GM23338 (cell line): ENCODE results near the gene KIAA1755. TPM values are rescaled to one million over a fixed set of nuclear protein-coding genes. Genes with fewer than 3 reads are reported as not detected.

Experiments used
- ATAC-seq: fragments of 200-7000 bp; cut with Tn5 transposase; 3 replicates; pipeline ENCODE4 v1.9.1; 2020
- DNase-seq: peaks from one replicate; pipeline ENCODE4 v3.0.0-alpha.2; 2015; ENCODE audit warnings: low spot score
- H2AFZ ChIP-seq: fragments of 200-600 bp; sonication (generic); 2 replicates; pipeline ENCODE4 v1.8.0; 2016; ENCODE audit warnings: antibody characterized with exemption, mild to moderate bottlenecking, moderate library complexity
- H3F3A ChIP-seq: fragments of 200-600 bp; sonication (generic); replicated peaks from 2 replicates; pipeline ENCODE4 v1.8.0; 2017; ENCODE audit warnings: antibody characterized with exemption, mixed run types, low read depth
- H3K27ac ChIP-seq: fragments of 200-600 bp; sonication (generic); 2 replicates; pipeline ENCODE4 v1.6.1; 2016; ENCODE audit warnings: low read depth
- H3K27me3 ChIP-seq: fragments of 200-600 bp; sonication (generic); 2 replicates; pipeline ENCODE4 v1.8.0; 2016; ENCODE audit warnings: mild to moderate bottlenecking, mixed run types, moderate library complexity; ENCODE audit not compliant: insufficient read depth
- H3K36me3 ChIP-seq: fragments of 200-600 bp; sonication (generic); 2 replicates; pipeline ENCODE4 v1.8.0; 2016; ENCODE audit warnings: mild to moderate bottlenecking; ENCODE audit not compliant: insufficient read depth
- H3K4me1 ChIP-seq: fragments of 200-600 bp; sonication (generic); 2 replicates; pipeline ENCODE4 v1.8.0; 2016; ENCODE audit warnings: mild to moderate bottlenecking, moderate library complexity; ENCODE audit not compliant: insufficient read depth
- H3K4me2 ChIP-seq: fragments of 200-600 bp; sonication (generic); 2 replicates; pipeline ENCODE4 v1.7.1; 2017; ENCODE audit warnings: mixed run types
- H3K4me3 ChIP-seq: fragments of 200-600 bp; sonication (generic); 2 replicates; pipeline ENCODE4 v1.6.1; 2016; ENCODE audit warnings: mixed run types
- H3K79me2 ChIP-seq: fragments of 200-600 bp; sonication (generic); replicated peaks from 2 replicates; pipeline ENCODE4 v1.8.0; 2017; ENCODE audit warnings: mild to moderate bottlenecking; ENCODE audit not compliant: insufficient read depth
- H3K9me2 ChIP-seq: fragments of 200-600 bp; sonication (generic); 2 replicates; pipeline ENCODE4 v1.8.0; 2017; ENCODE audit not compliant: insufficient read depth
- H4K20me1 ChIP-seq: fragments of 200-600 bp; sonication (generic); replicated peaks from 2 replicates; pipeline ENCODE4 v1.8.0; 2017; ENCODE audit warnings: mild to moderate bottlenecking; ENCODE audit not compliant: insufficient read depth
- H3K27ac Mint-ChIP-seq: 2 replicates; pipeline ENCODE4 v1.8.0; 2020; ENCODE audit warnings: inconsistent platforms, mild to moderate bottlenecking, moderate library complexity, mixed read lengths
- H3K27me3 Mint-ChIP-seq: 3 replicates; pipeline ENCODE4 v1.8.0; 2022; ENCODE audit warnings: low read depth, mild to moderate bottlenecking, moderate library complexity, mixed read lengths, inconsistent platforms; ENCODE audit not compliant: insufficient read depth, poor library complexity
- H3K36me3 Mint-ChIP-seq: 3 replicates; pipeline ENCODE4 v1.8.0; 2021; ENCODE audit warnings: low read depth, mild to moderate bottlenecking, inconsistent platforms, moderate library complexity, mixed read lengths
- H3K4me1 Mint-ChIP-seq: 3 replicates; pipeline ENCODE4 v1.8.0; 2020; ENCODE audit warnings: mild to moderate bottlenecking, inconsistent platforms, mixed read lengths
- H3K4me3 Mint-ChIP-seq: 3 replicates; pipeline ENCODE4 v1.8.0; 2021; ENCODE audit warnings: moderate library complexity, mild to moderate bottlenecking, inconsistent platforms, mixed read lengths
- H3K9me3 Mint-ChIP-seq: 3 replicates; pipeline ENCODE4 v1.8.0; 2020; ENCODE audit warnings: moderate library complexity, mild to moderate bottlenecking, inconsistent platforms, mixed read lengths
- CREB1 ChIP-seq: fragments of 250-450 bp; sonication (Bioruptor Pico); IDR thresholded peaks from 2 replicates; pipeline ENCODE4 v1.5.0; 2020; ENCODE audit warnings: low read depth, mild to moderate bottlenecking, moderate library complexity
- ETS1 ChIP-seq: IDR thresholded peaks from 2 replicates; pipeline ENCODE4 v1.6.1; 2016; ENCODE audit warnings: antibody characterized with exemption
- POLR2AphosphoS5 ChIP-seq: IDR thresholded peaks from 2 replicates; pipeline ENCODE4 v1.6.1; 2016; ENCODE audit warnings: antibody characterized with exemption, low read depth
- polyA plus RNA-seq: library from polyadenylated mRNA; unstranded; fragments of >200 nt; fragmentation: Nextera tagmentation; extraction: Ambion mirVana; gene quantifications from 2 replicates; pipeline ENCODE4 v1.2.1, GENCODE V29; 2016
- total RNA-seq: library from RNA; depleted of rRNA; stranded (reverse); fragments of >200 nt; shearing (Covaris generic); gene quantifications from 2 replicates; pipeline ENCODE4 v1.2.3, GENCODE V29; 2014
- TF ChIP-seq, protein P1 (sequence below), 2 experiments: fragments of 200-600 bp in 1 of 2; sonication (generic) in 1 of 2; conservative IDR thresholded peaks; 2 replicates each; pipeline versions ENCODE4 v1.5.1 to v1.6.1; 2016 to 2017; ENCODE audit warnings: antibody characterized with exemption in 2 of 2, low read depth in 2 of 2, mild to moderate bottlenecking in 2 of 2, moderate library complexity in 1 of 2

Gene KIAA1755
- total and polyA plus RNA-seq, 2 experiments from 2014 or later: 0.28 TPM; not detected in 1

- peaks cover 3% of the 10 kb centered on the region; the same call in 2 of the 3 replicates for H3K4me1 Mint-ChIP-seq
- ATAC-seq (no peak), DNase-seq (no peak)
- TF ChIP-seq POLR2AphosphoS5: no peak
- TF ChIP-seq, protein P1, sequence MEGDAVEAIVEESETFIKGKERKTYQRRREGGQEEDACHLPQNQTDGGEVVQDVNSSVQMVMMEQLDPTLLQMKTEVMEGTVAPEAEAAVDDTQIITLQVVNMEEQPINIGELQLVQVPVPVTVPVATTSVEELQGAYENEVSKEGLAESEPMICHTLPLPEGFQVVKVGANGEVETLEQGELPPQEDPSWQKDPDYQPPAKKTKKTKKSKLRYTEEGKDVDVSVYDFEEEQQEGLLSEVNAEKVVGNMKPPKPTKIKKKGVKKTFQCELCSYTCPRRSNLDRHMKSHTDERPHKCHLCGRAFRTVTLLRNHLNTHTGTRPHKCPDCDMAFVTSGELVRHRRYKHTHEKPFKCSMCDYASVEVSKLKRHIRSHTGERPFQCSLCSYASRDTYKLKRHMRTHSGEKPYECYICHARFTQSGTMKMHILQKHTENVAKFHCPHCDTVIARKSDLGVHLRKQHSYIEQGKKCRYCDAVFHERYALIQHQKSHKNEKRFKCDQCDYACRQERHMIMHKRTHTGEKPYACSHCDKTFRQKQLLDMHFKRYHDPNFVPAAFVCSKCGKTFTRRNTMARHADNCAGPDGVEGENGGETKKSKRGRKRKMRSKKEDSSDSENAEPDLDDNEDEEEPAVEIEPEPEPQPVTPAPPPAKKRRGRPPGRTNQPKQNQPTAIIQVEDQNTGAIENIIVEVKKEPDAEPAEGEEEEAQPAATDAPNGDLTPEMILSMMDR (conservative IDR thresholded peaks at IDR 0.05; ENCODE audit: low read depth in 2 of 2): peak in 1 of 2 experiments; percentile 23; a peak in 1 of 4 replicates
- H3K4me3 Mint-ChIP-seq: no peak overlapping the region
- no peak overlapping the region for H3K4me2 ChIP-seq
- H3K27me3 Mint-ChIP-seq: peaks cover 6% of the 10 kb centered on the region
- no peak overlapping the region for H2AFZ ChIP-seq
- H3F3A ChIP-seq: no peaks in the 10 kb centered on the region
- no peaks in the 10 kb centered on the region for H3K9me2 ChIP-seq
- H3K4me3 ChIP-seq: no peak overlapping the region
- H3K27me3 ChIP-seq: no peaks in the 10 kb centered on the region
- H3K27ac ChIP-seq: no peak overlapping the region
- H3K79me2 ChIP-seq: no peaks in the 10 kb centered on the region
- no peaks in the 10 kb centered on the region for H4K20me1 ChIP-seq
- H3K9me3 Mint-ChIP-seq: no peaks in the 10 kb centered on the region
- no peaks in the 10 kb centered on the region for H3K36me3 ChIP-seq
- H3K27ac Mint-ChIP-seq: no peak overlapping the region
- no peaks in the 10 kb centered on the region for H3K36me3 Mint-ChIP-seq
- no peaks in the 10 kb centered on the region for H3K4me1 ChIP-seq
Observed at GRCh38 chr20:38214256-38215193, 46.0 kb downstream of the KIAA1755 start.

GRCh38 chr20:38213607-38213940 lies 47.0 kb downstream of the KIAA1755 start:
- no peak for ATAC-seq
- no peak overlapping the region for H3K4me2 ChIP-seq

More at GRCh38 chr20:38213607-38213940, 47.0 kb downstream of the KIAA1755 start:
- Histone ChIP-seq H3K27me3 (no peaks in the 10 kb centered on the region), H3F3A (no peaks in the 10 kb centered on the region), H3K36me3 (no peaks in the 10 kb centered on the region), H3K4me1 (no peaks in the 10 kb centered on the region), H3K27ac (no peak overlapping the region), H3K4me3 (no peak overlapping the region), H3K9me2 (no peaks in the 10 kb centered on the region), H2AFZ (no peak overlapping the region), H3K79me2 (no peaks in the 10 kb centered on the region), H4K20me1 (no peaks in the 10 kb centered on the region)
- H3K9me3 Mint-ChIP-seq: no peaks in the 10 kb centered on the region
- H3K4me3 Mint-ChIP-seq: no peak overlapping the region
- H3K36me3 Mint-ChIP-seq: no peaks in the 10 kb centered on the region
- TF ChIP-seq ETS1 (no peak), POLR2AphosphoS5 (no peak), CREB1 (no peak)
- DNase-seq: no peak
- no peak overlapping the region for H3K27ac Mint-ChIP-seq
- peaks cover 6% of the 10 kb centered on the region for H3K27me3 Mint-ChIP-seq
- peaks cover 3% of the 10 kb centered on the region; the same call in 2 of the 3 replicates for H3K4me1 Mint-ChIP-seq
